HG03571 (cell line): ENCODE measurements around the gene SLC19A3.
A peak's percentile ranks its signal among the peaks of the same experiment; 100 is the strongest.
"Not testable (repeated sequence)": the region's sequence is repeated elsewhere in the genome, so short reads cannot be mapped to it uniquely, and the experiment has no call there.

Experiments
- ATAC-seq: cut with Tn5 transposase; IDR thresholded peaks from one replicate; pipeline ENCODE4 v1.9.1; 2021; ENCODE audit not compliant: unreplicated experiment

Gene SLC19A3

DNA sequence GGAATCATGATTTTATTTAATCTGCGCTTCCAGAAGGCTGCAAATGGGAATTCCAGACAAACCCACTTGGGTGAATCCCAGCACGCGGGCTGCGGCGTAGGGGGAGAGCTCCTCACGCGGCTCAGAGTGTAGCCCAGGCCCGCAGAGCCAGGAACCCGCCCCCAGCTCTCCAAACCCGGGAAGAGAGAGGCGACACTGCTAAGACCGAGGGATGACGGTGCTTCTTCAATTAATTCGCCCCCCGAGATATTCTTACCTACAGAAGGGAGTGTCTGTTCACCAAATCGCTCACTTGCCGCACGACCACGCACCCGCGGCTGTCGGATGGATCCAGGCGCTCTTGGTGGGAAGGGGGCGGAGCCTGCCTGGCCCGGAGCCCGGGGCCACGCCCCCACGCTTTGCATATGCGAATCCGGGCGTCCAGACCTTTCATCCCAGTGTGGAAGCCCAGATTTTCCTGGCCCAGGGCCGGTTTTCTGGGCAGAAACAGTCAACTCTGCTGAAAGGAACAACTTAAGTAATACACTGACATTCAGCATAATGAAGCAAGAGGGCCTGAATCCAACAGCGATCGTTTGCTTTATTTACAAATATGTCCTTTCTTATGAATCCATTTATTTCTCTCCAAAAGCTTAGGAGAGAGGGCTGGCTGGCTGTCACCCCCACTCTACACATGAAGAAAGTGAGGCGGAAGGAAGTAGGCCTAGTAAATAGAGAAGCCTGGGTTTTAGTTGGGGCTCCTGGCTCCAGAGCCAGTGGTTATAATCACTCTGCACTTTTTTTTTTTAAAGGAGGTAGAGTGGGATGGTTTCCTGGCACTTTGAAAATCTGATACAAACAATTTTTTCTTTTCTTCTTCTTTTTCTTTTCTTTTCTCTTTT, at the start of gene SLC19A3:
Gene SLC19A3 (minus strand): TSS at position 342 of the 881 bp plus-strand sequence. CDS start 15,710 bp downstream, outside the sequence.
- no peak for ATAC-seq

DNA sequence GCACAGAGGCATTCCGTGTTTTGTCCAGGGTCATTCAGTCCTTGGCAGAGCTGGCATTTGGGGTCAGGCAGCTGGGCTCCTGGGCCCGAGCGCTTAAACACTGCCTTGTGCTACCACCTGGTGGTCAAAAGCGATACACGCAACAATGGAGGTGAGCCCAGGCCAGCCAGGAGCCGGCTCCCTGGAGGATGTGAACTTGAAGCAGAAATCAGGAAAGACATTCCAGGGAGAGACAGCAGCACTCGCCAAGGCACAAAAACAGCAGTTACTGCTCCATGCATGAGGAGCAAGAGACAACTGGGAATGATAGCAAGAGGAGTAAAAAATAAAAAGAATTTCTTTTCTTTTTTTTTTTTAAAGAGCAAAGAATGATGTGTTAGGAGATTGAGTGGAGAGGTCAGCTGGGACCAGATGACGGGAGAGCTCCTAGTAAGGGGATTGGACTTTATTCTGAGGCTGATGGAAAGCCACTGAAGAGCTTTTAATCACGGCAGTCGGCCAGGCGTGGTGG, 48.6 kb upstream of the SLC19A3 start:
- ATAC-seq: peak; percentile 96

DNA sequence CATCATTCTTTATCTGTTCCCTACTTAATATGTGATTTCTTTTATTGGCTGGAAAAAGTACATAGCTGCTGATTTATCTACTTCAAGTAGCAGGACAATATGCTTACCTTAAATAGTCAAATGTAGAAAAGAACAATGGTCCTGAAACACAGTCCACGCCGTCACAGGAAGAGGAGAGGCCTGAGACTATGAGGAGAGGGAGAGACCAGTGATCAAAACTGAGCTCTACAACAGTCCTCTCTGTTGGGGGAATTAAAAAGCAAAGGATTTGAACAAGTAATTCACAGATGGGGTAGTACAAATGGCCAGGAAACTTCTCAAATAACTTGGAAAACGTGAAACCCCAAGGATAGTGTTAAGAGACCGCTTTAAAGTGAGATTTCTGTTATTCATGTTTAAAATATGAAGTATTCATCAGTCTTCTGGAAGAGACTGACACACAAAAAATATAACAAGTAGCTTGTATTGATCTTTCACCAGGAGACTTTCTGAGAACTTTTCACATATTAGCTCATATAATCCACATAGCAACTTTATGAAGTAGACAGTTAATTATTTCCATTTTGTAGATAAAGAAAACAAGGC, 48.1 kb upstream of the SLC19A3 start:
- no peak for ATAC-seq

DNA sequence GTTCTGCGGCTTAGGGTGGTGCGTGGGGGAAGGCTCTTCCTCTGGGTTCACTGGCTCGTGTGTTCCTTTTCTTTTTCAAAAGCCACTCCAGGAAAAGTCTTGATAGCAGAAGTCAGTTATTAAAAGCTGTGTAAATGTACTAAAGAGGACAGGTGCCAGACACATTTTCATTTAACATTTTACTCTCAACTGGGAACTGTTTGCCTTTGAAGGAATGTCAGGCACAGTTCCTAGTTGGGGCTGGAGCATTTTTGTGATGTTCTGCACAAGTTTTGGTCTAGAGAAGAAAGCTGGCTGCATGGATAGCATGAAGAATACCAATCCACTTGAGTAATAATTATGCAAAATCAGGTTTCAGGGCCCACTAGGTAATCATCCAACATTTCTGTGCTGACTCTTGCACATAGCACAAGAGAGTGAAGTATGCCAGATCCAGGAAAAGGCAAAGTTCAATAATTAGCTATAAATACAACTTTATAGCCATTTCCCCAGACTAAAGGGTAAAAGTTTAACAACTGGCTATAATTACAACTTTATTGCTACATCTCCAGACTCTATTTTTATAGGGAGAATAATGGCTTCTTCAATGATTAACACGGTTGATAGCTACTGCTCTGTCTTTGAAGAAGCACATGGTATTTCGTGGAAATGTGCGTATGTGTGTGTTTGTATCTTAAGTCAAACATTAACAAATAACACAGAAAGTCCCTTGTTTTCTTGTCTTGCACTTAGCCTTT, 44.1 kb upstream of the SLC19A3 start:
- ATAC-seq: no peak

DNA sequence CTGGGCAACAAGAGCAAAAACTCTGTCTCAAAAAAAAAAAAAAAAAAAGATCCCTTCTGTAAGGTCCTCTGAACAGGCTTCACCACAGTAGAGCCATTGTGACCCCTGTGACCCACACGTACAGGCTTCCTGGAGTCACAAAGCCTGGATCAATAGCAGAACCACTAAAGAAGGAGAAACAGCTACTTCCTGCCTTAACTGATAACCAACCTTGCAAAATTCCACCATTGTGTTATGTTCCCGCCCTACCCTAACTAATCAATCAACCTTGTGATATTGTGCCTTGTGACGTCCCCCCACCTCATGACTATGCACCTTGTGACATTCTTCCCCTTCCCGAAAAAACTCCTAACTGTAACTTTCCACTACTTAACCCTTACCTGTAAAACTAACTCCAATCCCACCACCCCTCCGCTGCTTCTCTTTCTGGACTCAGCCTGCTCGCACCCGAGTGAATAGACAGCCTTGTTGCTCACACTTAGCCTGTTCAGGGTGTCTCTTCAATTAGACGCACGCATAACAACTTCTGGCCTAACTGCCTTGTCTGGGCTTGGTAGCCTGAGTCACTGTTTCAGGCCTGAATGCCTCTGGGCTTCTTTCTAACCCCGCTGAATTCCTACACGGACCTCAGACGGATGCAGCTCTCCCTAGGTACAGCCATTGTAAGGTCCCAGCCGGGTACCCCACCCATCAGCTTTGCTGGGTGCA, 41.7 kb upstream of the SLC19A3 start:
- no peak for ATAC-seq

DNA sequence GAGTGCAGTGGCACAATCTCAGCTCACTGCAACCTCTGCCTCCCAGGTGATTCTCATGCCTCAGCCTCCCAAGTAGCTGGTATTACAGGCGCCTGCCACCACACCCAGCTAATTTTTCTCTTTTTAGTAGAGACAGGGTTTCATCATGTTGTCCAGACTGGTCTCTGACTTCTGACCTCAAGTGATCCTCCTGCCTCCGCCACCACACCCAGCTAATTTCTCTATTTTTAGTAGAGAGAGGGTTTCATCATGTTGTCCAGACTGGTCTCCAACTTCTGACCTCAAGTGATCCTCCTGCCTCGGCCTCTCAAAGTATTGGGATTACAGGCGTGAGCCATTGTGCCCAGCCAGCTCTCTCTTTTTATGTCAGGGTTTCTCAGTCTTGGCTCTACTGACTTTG, 38.4 kb upstream of the SLC19A3 start:
- ATAC-seq: not testable (repeated sequence)

DNA sequence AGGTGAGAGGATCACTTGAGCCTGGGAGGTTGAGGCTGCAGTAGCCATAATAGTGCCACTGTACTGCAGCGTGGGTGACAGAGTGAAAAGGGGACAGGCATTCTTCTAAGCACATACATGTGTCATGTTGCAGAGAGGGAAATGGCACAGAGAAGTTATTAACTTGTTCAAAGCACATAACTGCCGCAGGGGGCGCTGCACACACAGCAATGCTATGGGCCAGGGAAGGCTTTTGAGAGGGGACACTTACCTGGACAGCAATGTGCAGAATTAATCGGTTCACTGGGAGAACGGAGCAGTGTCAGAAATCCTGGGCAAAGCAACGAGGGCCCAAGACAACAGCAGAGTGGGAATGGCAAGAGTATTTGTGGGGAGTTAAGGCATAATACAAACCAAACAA, 30.3 kb upstream of the SLC19A3 start:
- ATAC-seq: no peak

DNA sequence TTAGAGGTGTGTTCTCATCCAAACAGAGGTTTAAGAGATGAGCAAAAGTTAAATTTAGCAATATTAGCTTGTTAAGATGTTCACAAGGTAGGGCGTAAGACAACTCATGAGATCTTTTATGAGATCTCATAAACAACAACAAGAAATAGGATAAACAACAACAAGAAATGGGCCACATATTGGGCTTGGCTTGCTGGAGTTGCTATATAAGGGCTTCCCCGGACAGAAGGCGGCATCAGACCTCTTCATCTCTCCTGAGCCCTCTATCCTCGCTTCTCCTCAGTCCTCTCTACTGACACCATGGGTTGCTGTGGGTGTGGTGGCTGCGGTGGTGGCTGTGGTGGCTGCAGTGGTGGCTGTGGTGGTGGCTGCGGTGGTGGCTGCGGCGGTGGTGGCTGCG, 27.8 kb upstream of the SLC19A3 start, which contains the start of gene SCYGR8:
Gene SCYGR8 (plus strand): TSS at position 301 of the 400 bp plus-strand sequence. CDS start 0 bp downstream, at position 301.
- no peak for ATAC-seq

DNA sequence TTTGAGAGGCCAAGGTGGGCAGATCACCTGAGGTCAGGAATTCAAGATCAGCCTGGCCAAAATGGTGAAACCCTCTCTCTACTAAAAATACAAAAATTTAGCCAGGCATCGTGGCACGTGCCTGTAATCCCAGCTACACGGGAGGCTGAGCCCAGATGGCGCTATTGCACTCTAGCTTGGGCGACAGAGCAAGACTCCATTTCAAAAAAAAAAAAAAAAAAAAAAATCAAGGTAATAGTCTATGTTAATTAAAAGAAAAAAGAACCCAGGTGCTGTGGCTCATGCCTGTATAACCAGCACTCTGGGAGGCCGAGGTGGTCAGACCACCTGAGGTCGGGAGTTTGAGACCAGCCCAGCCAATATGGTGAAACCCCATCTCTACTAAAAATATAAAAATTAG, 22.9 kb upstream of the SLC19A3 start:
- not testable (repeated sequence) for ATAC-seq

DNA sequence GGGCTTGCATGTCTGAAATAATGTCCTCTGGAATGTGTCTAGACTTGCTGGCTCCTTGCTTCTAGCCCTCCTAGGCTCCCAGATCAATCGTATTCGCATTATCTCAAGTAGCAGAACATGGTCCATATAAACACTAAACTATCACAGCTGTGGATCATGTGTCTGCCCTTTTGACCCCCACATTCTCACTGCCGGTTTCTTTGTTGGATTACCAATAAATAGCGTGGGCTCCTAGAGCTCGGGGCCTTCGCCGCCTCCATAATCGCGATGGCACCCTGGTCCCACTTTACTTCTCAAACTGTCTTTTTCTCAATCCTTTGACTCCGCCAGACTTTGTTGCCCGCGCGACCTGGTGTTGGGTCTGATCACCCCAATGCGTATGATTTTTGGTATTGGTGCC, 21.5 kb upstream of the SLC19A3 start:
- no peak for ATAC-seq

DNA sequence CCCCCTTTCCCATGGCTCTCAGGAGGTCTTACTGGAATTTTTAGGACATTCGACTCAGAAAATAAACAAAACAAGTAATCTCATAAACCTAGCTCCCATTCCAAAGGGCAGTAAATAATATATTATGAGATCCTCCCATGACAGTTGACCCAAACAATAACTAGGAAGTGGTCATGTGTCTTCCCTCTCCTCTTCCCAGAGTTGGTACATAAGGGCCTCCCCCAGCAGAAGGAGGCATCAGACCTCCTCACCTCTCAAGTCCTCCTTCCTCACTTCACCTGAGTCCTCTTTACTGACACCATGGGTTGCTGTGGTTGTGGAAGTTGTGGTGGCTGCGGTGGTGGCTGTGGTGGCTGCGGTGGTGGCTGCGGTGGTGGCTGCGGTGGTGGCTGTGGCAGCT, 10.2 kb upstream of the SLC19A3 start, which contains the start of gene SCYGR7:
Gene SCYGR7 (plus strand): TSS at position 301 of the 400 bp plus-strand sequence. CDS start 0 bp downstream, at position 301.
- no peak for ATAC-seq

DNA sequence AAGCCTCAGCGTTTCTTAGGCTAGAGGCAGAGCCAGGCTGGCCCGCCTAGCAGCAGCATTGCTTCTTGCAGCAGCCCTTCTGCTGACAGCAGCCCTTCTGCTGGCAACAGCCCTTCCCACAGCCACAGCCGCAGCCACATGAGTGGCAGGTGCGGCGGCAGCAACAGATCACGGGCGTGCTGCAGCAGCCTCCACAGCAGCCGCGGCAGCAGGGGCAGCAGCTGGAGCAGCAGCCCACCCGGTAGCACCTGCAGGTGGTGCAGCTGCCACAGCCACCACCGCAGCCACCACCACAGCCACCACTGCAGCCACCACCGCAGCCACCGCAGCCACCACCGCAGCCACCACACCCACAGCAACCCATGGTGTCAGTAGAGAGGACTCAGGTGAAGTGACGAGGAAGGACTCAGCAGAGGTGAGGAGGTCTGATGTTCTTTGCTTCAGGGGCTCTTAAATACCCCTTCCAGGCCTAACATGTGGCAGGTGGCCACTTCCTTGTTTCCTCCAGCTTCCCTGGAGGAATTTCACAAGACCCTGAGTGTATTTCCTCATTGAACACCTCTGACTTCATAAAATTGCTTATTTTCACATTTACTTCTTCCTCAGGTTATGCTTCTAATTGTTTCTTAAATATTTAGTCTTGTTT, 6.7 kb upstream of the SLC19A3 start, which contains the start of gene SCYGR6:
Gene SCYGR6 (minus strand): TSS at position 364 of the 646 bp plus-strand sequence. CDS start 0 bp downstream, at position 364.
- ATAC-seq: no peak

DNA sequence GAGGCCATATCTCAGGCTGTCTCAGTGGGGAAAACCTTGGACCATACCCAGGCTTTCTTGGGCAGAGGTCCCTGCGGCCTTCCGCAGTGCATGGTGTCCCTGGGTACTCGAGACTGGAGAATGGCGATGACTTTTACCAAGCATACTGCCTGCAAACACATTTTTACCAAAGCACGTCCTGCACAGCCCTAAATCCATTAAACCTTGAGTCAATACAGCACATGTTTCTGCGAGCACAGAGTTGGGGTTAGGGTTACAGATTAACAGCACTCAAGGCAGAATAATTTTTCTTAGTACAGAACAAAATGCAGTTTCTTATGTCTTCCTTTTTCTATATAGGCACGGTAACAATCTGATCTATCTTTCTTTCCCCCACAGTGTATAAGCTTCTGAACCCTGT, 5.0 kb upstream of the SLC19A3 start:
- not testable (repeated sequence) for ATAC-seq

DNA sequence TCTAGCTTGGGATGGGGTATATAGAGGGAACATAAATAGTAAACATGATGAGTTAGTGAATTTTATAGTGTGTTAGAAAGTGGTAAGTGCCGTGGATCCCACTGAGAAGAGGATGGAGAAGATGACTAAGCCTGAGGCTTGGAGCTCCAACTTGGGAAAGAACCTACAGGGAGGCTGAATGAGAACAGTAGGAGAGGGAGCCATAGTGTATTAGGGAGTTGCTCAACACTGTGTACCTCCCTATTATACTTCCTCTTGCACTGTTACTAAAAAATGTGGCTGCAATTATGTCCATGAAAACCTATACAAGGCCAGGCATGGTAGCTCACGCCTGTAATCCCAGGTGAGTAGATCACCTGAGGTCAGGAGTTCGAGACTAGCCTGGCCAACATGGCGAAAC, 2.9 kb upstream of the SLC19A3 start:
- ATAC-seq: no peak

DNA sequence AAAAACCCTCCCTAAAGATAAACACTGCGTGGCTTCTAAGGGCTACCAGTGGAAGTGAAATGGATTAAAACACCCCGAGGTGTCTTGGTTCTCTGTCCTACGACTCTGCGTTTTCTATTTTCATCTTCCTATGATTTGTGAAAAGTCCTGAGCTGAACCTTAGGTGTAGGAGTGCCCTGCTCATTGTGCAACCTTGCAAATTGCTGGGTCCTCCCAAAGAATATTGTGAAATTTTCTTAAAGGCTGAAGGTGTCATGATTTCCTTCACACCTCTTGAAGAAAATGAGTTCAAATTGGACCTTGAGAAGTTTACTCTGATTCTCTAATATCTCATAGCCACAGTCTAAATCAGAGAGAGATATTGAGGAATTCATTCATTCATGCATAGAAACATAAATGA, 1.8 kb upstream of the SLC19A3 start:
- no peak for ATAC-seq

DNA sequence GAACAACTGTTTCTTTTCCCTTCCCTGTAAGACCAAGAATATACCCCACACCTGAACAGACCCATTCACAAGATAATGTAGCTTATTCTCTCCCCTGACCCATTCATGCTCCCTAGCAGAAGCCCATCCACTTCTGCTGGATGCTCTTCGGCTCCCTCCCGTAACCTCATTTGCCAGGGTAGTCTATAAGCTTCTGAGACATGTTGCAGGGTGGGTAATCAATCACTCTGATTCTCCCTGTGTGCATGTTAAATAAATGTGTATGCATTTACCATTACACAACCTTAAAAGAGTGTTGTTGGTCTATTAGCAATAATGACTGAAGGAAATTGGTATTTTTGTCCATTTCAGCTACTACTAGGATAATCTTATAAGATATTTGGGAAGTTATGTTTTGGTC, 1.3 kb downstream of the SLC19A3 start:
- no peak for ATAC-seq

DNA sequence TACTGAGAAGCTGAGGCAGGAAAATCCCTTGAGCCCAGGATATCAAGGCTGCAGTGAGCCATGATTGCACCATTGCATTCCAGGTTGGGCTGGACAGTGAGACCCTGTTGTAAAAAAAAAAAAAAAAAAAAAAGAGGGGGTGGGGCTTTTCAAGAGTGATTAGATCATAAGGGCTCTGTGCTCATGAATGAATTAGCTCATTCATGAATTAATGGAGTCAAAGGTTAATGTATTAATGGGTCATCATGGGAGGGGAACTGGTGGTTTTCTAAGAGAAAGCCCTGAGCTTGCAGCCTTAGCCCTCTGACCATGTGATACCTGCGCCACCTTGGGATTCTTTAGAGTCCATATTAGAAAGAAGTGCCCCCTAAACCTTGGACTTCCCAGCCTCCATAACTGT, 4.5 kb downstream of the SLC19A3 start:
- ATAC-seq: no peak

DNA sequence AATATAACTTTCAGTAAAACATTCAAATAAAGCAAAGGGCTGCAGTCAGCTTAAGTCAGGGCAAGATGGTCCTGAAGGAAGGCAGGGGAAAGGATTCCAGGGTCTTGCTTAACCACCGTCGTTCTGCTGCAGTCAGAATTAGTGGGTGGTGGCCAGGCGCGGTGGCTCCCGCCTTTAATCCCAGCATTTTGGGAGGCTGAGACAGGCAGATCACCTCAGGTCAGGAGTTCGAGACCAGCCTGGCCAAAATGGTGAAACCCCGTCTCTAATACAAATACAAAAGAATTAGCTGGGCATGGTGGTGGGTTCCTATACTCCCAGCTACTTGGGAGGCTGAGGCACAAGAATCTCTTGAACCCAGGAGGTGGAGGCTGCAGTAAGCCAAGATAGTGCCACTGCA, 6.8 kb downstream of the SLC19A3 start:
- ATAC-seq: no peak

DNA sequence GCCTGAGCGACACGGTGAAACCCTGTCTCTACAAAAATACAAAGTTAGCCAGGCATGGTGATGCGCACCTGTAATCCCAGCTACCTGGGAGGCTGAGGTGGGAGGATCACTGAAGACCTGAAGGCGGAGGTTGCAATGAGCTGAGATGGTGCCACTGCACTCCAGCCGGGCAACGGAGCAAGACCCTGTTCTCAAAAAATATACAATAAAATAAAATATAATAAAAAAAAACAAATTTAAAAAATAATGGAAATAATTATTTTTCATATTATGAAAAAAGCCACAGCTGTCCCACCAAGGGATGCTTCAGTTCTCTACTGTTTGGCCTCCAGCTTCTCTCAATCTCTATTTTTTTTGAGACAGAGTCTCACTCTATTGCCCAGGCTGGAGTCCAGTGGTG, 10.4 kb downstream of the SLC19A3 start:
- no peak for ATAC-seq

DNA sequence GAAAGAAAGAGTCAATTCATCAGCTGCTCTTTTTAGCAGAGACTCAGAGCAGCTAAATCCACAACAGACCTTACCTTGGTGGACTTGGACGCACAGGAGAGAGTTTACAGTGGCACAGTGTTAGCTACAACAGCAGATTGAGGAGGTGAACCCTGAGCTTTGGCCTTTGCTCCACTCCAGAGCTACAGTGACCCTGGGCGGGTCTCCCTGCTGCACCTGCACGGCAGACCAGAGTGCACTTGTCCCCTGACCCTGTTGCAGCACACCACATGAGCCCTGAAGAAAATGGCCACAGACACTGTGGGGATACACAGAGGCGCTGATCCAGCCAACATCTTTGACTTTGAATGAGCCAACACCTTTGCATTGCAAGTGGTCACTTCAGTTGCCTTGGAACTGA, 11.0 kb downstream of the SLC19A3 start:
- ATAC-seq: no peak
